Measurements from ENCODE around the gene ADIPOR2.

Gene ADIPOR2, protein sequence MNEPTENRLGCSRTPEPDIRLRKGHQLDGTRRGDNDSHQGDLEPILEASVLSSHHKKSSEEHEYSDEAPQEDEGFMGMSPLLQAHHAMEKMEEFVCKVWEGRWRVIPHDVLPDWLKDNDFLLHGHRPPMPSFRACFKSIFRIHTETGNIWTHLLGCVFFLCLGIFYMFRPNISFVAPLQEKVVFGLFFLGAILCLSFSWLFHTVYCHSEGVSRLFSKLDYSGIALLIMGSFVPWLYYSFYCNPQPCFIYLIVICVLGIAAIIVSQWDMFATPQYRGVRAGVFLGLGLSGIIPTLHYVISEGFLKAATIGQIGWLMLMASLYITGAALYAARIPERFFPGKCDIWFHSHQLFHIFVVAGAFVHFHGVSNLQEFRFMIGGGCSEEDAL

DNA sequence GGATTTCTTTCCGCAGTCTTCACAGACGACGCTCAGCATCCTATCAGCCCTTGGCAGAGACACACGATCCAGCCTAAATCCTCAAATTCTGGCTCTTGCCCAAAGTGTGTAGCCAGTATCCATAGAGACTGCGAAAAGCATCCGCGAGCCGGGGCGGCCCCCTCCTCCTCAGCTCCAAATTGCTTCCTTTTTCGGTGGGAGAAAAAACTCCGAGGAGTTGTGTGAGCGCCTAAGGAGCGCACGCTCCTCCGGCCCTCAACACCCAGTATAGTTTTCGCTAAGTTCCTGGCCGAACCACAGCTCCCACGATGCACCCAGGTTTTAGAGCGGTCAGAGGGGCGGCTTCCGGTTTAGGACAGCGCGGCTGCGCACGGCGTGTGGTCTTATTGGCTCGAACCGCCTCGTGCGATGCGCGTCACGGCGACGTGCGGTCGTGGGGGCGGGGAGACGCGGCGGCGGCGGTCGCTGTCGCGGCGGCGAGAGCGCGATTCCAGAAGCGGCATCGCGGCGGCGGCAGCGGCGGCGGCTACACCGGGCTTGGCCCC is at the start of gene ADIPOR2:
Gene ADIPOR2 (plus strand): TSS at position 493 of the 545 bp plus-strand sequence. CDS start 63,274 bp downstream, outside the sequence.
- DNase-seq, result peak; percentile 100
- in situ Hi-C loops (cut with HindIII; ENCODE audit: low pct_ligation_motif_present, low pct_unique_long_range_greater_than_20kb, low sequenced_read_pairs), result no loop called here

DNA sequence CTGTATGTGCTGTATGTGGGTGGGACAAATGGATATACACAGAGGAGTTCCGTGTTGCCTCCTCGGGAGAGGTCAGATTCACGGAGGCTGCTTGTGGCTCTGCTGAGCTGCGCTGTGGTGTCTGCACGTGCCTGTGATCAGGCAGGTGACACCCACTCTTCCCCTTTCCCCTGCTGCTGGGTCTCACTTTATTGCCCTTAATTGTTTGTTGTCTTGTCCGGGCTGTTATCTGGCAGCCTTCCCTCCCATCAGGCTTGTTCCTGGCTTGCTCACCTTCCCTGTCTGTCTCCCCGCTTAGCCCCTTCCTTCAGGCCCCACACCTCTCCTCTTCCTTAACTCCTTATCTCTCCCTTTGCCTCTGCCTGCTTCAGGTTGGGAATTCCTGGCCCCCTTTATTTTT is 48.4 kb upstream of the ADIPOR2 start:
- DNase-seq, result no peak
- in situ Hi-C loops (cut with HindIII; ENCODE audit: low pct_ligation_motif_present, low pct_unique_long_range_greater_than_20kb, low sequenced_read_pairs), result no loop called here

DNA sequence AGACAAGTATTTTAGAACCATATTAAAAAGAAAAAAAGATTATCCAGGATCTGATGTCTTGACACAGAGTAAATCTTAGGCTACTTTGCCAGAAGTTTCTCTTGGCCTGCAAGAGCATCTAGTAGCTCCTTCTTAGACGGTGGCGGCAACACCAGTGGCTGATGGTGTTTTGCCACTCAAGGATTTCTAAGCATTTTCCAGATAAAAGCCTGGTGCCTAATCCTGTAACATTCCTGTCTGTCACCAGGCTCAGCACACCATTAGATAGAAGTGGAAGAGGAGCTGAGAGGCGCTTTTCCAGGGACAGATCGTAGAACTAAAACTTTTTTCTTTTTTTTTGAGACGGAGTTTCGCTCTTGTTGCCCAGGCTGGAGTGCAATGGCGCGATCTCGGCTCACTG is 47.8 kb upstream of the ADIPOR2 start:
- DNase-seq, result no peak
- in situ Hi-C loops (cut with HindIII; ENCODE audit: low pct_ligation_motif_present, low pct_unique_long_range_greater_than_20kb, low sequenced_read_pairs), result no loop called here

DNA sequence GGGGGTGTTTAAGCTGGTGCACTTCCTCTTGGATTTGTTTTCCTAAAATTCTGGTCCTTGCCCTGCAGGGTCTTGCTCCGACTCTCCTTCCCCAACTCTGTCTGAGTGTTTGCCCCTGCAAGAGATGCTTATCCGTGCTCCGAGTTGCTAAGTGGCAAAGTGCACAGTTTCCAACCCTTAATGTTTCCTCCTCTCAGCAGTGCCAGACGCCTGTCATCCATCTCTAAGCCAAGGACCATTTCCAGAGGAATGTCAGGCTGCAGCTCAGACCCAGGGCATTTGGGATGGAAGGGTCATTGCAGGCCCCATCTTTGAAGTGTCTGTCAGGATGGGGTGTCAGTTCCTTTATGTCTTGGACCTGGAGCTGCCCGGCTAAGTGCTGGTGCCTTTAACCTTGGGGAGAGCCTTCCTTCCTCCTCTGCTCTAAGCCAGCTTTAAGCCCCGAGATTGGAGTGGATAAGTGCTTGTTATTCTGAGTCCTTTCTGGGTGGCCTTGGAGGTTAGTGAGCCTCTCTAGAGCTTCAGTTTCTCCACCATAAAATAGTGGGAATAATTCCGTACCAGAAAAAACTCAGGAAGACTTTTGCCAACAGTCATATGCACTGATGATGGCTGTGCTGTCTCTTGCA is 46.9 kb upstream of the ADIPOR2 start:
- no peak for DNase-seq
- in situ Hi-C loops (cut with HindIII; ENCODE audit: low pct_ligation_motif_present, low pct_unique_long_range_greater_than_20kb, low sequenced_read_pairs), result no loop called here

DNA sequence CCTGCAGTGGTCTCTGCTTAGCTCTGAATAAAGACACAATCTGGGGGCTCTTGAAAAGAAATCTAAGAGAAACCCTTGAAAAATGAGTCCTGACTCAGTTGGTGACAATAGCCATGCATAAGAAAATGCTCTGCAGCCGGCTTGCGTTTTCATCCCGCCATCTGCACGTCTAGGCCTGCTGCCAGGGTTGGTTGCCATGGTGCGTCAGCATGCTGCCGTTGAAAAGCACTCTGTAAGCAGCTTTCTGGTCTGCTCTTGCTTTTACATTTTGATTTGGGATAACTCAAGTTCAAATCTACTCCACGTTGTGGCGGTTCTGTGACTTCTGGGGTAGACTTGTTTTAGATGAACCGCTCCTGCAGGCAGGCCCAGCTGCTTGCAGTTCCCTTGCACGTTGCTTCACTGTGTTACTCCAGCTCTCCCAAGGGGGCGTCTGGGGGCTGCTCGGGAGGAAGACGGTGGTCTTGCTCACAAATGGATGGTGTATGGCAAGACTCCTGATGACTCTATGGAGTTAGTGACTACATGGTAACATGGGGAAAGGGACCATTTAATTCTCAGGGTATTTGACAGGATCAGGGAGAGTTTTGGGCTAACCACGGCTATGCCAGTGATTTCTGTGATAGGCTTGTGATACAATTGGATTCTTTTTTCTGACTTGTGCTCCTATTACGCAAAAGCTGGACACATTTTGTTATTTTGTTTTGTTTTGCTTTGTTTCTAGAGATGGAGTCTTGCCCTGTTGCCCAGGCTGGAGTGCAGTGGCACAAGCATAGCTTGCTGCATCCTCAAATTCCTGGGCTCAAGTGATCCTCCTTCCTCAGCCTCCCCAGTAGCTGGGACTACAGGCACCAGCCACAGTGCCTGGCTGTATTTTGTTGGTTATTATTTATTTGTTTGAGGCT is 46.1 kb upstream of the ADIPOR2 start:
- in situ Hi-C loops (cut with HindIII; ENCODE audit: low pct_ligation_motif_present, low pct_unique_long_range_greater_than_20kb, low sequenced_read_pairs), result no loop called here
- no peak for DNase-seq

DNA sequence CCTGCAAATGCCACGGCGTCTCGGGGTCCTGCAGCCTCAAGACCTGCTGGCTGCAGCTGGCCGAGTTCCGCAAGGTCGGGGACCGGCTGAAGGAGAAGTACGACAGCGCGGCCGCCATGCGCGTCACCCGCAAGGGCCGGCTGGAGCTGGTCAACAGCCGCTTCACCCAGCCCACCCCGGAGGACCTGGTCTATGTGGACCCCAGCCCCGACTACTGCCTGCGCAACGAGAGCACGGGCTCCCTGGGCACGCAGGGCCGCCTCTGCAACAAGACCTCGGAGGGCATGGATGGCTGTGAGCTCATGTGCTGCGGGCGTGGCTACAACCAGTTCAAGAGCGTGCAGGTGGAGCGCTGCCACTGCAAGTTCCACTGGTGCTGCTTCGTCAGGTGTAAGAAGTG is 45.1 kb upstream of the ADIPOR2 start:
- no peak for DNase-seq
- in situ Hi-C loops (cut with HindIII; ENCODE audit: low pct_ligation_motif_present, low pct_unique_long_range_greater_than_20kb, low sequenced_read_pairs), result no loop called here

DNA sequence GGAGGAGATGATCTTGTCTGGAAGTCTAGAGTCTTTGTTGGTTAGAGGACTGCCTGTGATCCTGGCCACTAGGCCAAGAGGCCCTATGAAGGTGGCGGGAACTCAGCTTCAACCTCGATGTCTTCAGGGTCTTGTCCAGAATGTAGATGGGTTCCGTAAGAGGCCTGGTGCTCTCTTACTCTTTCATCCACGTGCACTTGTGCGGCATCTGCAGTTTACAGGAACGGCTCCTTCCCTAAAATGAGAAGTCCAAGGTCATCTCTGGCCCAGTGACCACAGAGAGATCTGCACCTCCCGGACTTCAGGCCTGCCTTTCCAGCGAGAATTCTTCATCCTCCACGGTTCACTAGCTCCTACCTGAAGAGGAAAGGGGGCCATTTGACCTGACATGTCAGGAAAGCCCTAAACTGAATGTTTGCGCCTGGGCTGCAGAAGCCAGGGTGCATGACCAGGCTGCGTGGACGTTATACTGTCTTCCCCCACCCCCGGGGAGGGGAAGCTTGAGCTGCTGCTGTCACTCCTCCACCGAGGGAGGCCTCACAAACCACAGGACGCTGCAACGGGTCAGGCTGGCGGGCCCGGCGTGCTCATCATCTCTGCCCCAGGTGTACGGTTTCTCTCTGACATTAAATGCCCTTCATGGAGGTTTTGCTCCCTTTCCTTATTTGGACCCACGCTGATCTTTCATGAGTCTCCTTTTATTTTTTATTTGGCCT is 44.1 kb upstream of the ADIPOR2 start:
- in situ Hi-C loops (cut with HindIII; ENCODE audit: low pct_ligation_motif_present, low pct_unique_long_range_greater_than_20kb, low sequenced_read_pairs), result no loop called here

DNA sequence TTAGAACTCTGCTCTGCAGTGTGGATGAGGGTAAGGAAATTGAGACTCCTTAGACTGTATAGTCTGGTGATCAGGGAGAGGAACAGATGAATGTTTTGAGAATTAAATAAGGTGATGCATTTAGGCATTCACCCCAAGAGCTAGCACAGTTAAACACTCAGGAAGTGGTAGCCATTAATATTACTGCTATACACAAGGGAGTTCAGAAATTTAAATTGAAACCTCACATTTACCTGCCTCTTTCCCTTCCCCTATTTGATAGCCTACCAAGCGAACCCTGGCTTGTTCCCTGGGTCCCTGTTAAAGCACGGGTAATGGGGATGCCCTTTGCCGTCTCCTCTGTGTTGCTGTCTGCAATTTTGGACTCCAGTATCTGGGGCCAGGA is 43.6 kb upstream of the ADIPOR2 start:
- DNase-seq, result no peak
- in situ Hi-C loops (cut with HindIII; ENCODE audit: low pct_ligation_motif_present, low pct_unique_long_range_greater_than_20kb, low sequenced_read_pairs), result no loop called here

More for the DNA sequence above, 44.1 kb upstream of the ADIPOR2 start:
- no peak for DNase-seq

DNA sequence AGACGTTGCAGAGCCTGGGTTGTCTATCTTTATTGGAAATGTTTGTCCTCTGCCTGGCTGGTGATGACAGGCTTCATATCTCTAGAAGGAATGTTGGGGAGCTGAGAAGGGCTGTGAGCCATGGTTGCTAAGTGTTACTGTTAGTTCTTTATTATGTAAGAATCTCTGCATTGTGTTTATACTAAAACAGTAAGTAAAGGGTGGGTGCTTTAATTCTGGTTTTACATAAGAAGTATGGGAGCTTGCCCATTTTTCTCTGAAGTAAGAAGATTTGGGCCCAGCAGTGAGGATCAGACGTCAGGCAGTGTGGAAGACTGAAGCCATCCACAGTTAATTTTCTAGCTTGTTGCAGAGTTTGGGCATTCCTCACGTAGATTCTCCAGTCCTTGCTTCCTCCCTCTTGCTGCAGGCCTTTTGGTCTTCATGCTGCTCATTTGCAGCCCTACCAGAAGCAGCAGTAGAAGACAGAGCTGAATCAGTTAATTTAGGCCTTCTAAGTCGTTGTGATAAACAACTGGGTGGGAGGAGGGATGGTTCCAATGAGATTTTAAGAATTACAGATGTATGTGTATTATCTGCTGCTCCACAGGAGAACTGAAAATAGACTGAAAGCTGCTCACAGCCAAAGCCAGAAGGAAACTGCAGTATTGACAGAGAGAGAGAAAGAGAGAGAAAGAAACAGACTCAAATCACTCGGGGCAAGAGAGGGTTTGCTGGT is 40.5 kb upstream of the ADIPOR2 start:
- no peak for DNase-seq
- in situ Hi-C loops (cut with HindIII; ENCODE audit: low pct_ligation_motif_present, low pct_unique_long_range_greater_than_20kb, low sequenced_read_pairs), result loop anchor here (25.0 kb wide), 1 partner anchor 137 kb away; no protein-coding TSS in a partner anchor

DNA sequence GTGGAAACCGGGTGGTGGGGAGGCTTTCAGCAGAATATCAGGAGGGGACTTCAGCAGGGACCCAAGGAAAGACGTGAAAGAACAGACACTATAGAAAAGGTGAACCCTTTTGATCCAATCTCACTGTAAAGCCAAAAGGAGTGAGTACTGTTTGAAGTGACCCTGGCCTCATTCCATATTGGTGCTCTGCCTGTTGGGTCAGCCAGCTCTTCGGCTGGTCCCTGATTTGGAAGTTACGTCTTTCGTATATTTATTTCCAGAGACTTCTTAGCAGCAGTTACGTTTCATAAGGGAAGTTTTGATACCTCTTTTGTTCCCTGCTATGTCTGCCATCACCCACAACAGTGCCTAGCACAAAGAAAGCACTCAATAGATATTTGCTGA is 39.9 kb upstream of the ADIPOR2 start:
- in situ Hi-C loops (cut with HindIII; ENCODE audit: low pct_ligation_motif_present, low pct_unique_long_range_greater_than_20kb, low sequenced_read_pairs), result loop anchor here (25.0 kb wide), 1 partner anchor 136 kb away; no protein-coding TSS in a partner anchor
- DNase-seq, result no peak

DNA sequence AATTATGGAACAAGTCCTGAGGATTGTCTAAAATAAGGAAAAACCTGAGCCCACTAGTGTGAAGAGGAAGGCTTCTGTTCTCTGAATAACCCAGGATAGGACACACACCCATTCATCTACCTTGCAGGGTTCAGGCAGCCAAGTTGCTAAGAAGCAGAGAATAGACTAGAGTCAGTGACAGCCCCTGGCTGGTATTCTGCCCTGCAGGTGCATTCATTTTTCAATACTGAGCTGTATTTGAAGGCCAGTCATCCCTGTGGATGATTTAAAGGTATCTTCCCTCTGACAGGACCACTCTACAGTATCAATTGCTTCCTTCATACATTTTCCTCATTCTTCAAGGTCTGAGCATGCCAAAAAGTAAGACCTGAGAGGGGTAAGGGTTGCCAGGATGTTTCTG is 38.9 kb upstream of the ADIPOR2 start:
- in situ Hi-C loops (cut with HindIII; ENCODE audit: low pct_ligation_motif_present, low pct_unique_long_range_greater_than_20kb, low sequenced_read_pairs), result loop anchor here (25.0 kb wide), 1 partner anchor 135 kb away; no protein-coding TSS in a partner anchor
- DNase-seq, result no peak

DNA sequence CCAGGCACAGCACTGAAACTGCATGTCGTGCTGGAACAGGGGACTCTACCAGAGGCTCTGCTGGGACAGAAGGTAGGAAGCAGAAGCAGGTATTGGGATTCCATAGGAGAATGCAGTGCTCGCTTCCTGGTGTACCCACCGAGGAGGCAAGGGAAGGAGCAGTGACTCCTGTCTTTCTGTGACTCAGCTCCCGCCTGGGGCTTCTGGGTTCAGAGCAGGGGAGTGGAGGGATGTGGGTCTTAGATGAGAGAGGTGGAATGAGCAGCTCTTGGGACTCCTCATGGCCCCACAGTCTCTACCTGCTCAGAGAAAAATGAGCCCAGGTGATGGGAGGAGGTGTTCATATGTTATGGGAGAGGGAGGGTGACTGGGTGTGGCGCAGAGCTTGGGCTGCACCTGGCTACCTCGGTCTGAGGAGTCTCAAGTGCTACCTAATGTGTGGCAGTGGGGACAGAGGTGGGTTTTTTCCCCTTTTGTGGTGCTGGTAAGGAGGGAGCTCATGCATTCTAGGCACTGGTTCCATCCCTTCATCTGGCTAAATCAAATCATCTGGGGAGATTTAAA is 35.6 kb upstream of the ADIPOR2 start:
- in situ Hi-C loops (cut with HindIII; ENCODE audit: low pct_ligation_motif_present, low pct_unique_long_range_greater_than_20kb, low sequenced_read_pairs), result loop anchor here (25.0 kb wide), 1 partner anchor 132 kb away; no protein-coding TSS in a partner anchor
- DNase-seq, result no peak

DNA sequence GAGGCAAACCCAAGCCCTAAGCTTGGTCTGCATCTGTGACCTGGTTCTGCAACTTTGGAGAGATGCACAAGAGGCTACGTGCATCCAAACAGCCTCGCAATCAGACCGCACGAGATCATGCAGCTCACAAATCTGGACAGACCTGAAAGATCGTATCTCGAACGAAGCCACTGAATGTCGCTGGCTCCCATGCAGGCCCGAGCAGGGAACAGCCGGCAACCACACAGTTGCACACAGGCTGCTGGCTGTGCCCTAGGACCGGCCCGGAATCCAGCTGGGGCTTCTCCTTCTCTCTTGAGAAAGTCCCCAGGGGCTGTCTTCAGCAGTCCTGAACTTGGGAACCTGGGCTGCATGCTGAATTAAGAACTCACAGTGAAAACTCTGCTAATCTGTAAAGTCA is 34.0 kb upstream of the ADIPOR2 start:
- no peak for DNase-seq
- in situ Hi-C loops (cut with HindIII; ENCODE audit: low pct_ligation_motif_present, low pct_unique_long_range_greater_than_20kb, low sequenced_read_pairs), result loop anchor here (25.0 kb wide), 1 partner anchor 130 kb away; no protein-coding TSS in a partner anchor

DNA sequence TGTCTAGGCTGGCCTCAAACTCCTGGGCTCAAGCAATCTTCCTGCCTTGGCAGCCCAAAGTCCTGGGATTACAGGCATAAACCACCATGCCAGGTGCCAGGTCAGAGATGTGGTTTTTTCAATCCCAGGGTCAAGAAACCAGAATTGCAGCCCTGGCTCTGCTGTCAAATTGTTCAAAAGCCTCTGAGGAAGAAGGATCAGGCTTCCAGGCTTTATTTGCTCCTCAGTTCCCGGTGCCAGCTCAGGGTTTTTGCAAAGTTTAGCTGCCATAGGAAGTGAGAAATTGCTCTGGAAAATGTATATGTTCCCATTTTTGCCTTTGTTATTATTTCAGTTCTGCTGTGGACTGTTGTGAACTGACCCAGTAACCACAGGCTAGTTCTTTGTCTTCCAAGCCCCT is 33.2 kb upstream of the ADIPOR2 start:
- in situ Hi-C loops (cut with HindIII; ENCODE audit: low pct_ligation_motif_present, low pct_unique_long_range_greater_than_20kb, low sequenced_read_pairs), result loop anchor here (25.0 kb wide), 1 partner anchor 130 kb away; no protein-coding TSS in a partner anchor
- no peak for DNase-seq

DNA sequence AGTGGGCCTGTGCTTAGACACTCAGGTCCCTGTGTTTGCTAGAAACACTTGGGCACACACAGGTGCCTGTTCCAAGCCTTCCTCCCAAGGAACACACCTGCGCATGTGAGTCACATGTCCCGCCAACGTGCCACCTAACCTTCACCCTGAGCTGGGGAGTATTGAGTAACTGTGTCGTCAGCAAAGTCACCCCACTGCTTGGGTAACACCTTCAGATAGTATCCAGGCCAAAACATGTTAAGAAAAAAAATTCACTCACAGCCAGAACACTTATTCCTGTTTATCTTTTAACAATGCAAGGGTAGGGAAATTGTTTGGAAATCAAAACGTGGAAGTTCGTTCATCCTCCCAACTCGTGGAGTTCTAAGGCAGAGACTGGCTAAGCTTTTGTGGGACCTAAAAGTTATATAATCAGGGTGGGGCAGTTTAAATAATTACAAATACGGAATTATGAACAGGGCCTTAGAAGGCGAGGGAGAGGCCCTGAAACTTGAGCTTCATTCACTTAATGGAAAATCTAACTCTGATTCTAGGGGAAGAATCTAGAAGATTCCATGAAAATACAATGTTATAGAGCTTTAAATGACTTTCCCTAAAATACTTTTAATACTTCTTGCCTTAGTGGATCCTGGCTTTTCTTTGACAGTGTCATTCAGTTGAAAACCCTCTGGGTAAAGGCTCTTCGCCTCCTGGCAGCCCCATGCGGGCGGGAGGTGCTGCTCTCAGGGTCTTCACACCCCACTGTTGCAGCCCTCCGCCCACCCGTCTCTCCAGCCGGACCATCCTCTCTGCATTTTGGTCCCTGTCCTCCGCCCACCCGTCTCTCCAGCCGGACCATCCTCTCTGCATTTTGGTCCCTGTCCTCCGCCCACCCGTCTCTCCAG is 30.3 kb upstream of the ADIPOR2 start:
- in situ Hi-C loops (cut with HindIII; ENCODE audit: low pct_ligation_motif_present, low pct_unique_long_range_greater_than_20kb, low sequenced_read_pairs), result loop anchor here (25.0 kb wide), 1 partner anchor 127 kb away; no protein-coding TSS in a partner anchor

More for the DNA sequence above, 30.3 kb upstream of the ADIPOR2 start:
- DNase-seq, result no peak

Data from ACHN (cell line).